ENCODE data around the gene SUPT4H1.

The SUPT4H1 gene

GRCh38 chr17:58302919-58303585, 48.9 kb downstream of the SUPT4H1 start:
- no peak for DNase-seq

- no peak for DNase-seq
Measured at GRCh38 chr17:58302171-58302918, 49.7 kb downstream of the SUPT4H1 start.

- no peak for DNase-seq
Measured at GRCh38 chr17:58301504-58302150, 50.4 kb downstream of the SUPT4H1 start.

- no peak for DNase-seq
Measured at GRCh38 chr17:58300336-58300735, 51.7 kb downstream of the SUPT4H1 start.
